Measurements from ENCODE around the gene SLIT3.

GRCh38 chr5:168979135-168979534, 321.8 kb downstream of the SLIT3 start:
- no peak for TF ChIP-seq CTCF (conservative IDR thresholded peaks at IDR 0.05; ENCODE audit: low read depth in 2 of 2)
- no peak for TF ChIP-seq NANOG (IDR thresholded peaks at IDR 0.05; ENCODE audit: borderline replicate concordance)
- TF ChIP-seq EZH2 (IDR thresholded peaks at IDR 0.05; ENCODE audit: low read depth, unreplicated experiment) = no peak
- no peak for TF ChIP-seq CREB1 (CRISPR knock-in tag; IDR thresholded peaks at IDR 0.05; ENCODE audit: low read depth)
- no peak for TF ChIP-seq REST (IDR thresholded peaks at IDR 0.05; ENCODE audit: unreplicated experiment)
- TF ChIP-seq POLR2AphosphoS5 (IDR thresholded peaks at IDR 0.05; ENCODE audit: low read depth) = no peak
- no peak for TF ChIP-seq EZH2phosphoT487 (IDR thresholded peaks at IDR 0.05; ENCODE audit: unreplicated experiment)
- no peak for TF ChIP-seq ZNF114 (CRISPR knock-in tag; IDR thresholded peaks at IDR 0.05)
- no peak for TF ChIP-seq ETS1 (IDR thresholded peaks at IDR 0.05)
- no peak for TF ChIP-seq JUNB (IDR thresholded peaks at IDR 0.05; ENCODE audit: unreplicated experiment)
- no peak for TF ChIP-seq ZNF331 (CRISPR knock-in tag; IDR thresholded peaks at IDR 0.05; ENCODE audit: low read depth)

Data from GM23338 (cell line).